Activated CD4-positive, alpha-beta memory T cell treated with anti-CD3 and anti-CD28 coated beads for 36 hours (primary cell): ENCODE data around the gene ANKRD44. TPM values are rescaled to one million over a fixed set of nuclear protein-coding genes. Genes with fewer than 3 reads are reported as not detected.

Experiments
- CTCF ChIA-PET: fragments of 350-600 bp; sonication (Branson Sonifier 250); formaldehyde crosslinking; loops from one replicate; lab custom pipeline; 2021; ENCODE audit warnings: antibody characterized with exemption, inconsistent platforms; lab: Charles Lee
- POLR2A ChIA-PET: fragments of 350-600 bp; sonication (Branson Sonifier 250); formaldehyde crosslinking; loops from one replicate; lab custom pipeline; 2021; ENCODE audit warnings: antibody characterized with exemption; lab: Charles Lee
- DNase-seq: peaks from one replicate; pipeline ENCODE4 v3.0.0-alpha.2; 2020
- H3K27ac Mint-ChIP-seq: one replicate; pipeline ENCODE4 v1.8.0; 2021; ENCODE audit warnings: mixed read lengths
- H3K27me3 Mint-ChIP-seq: one replicate; pipeline ENCODE4 v1.8.0; 2021; ENCODE audit warnings: mixed read lengths
- H3K36me3 Mint-ChIP-seq: one replicate; pipeline ENCODE4 v1.8.0; 2021; ENCODE audit warnings: mixed read lengths
- H3K4me1 Mint-ChIP-seq: one replicate; pipeline ENCODE4 v1.8.0; 2021; ENCODE audit warnings: low read depth, mixed read lengths
- H3K4me3 Mint-ChIP-seq: one replicate; pipeline ENCODE4 v1.8.0; 2021; ENCODE audit warnings: mild to moderate bottlenecking, mixed read lengths
- H3K9me3 Mint-ChIP-seq: one replicate; pipeline ENCODE4 v1.8.0; 2021; ENCODE audit warnings: mixed read lengths
- intact Hi-C: fragments of 100-400 bp; cut with micrococcal nuclease; formaldehyde crosslinking; loops from one replicate; pipeline ENCODE4 v1.15.1; 2023
- total RNA-seq, 2 experiments: library from RNA; stranded (reverse); gene quantifications; one replicate each; pipeline ENCODE4 v1.2.3, GENCODE V29; 2021

ANKRD44 gene
- total RNA-seq, 2 experiments from 2014 or later: 123 to 125 TPM

DNA sequence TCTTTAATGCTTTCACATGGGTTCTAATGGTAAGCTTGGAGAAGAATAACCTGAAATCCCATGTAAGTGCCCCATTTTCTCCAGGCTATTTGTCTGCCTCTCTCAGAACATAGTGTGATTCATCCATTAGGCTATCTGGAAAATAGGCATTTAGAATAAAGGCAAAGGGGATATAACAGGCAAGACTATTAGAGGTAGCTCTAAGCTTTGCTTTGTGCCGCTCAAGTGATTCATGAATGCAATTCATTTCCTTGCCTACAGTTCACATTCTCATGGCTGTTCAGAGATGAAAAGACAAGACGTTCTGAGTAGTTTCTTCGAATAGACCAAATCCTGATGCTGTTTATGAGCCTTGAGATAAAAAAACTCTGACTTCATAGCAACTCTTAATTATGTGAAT lies 101.7 kb downstream of the ANKRD44 start:
- CTCF ChIA-PET: interaction anchor here (0.8 to 4.2 kb wide), 5 partner anchors 10 to 103 kb away, joined by 3 to 29 read pairs (median 11); no protein-coding TSS in a partner anchor
- Mint-ChIP-seq H3K36me3 (peaks cover 7% of the 10 kb centered on the region), H3K9me3 (no peaks in the 10 kb centered on the region), H3K27me3 (no peaks in the 10 kb centered on the region), H3K4me3 (peak overlapping the region; percentile 58), H3K27ac (peak overlapping the region; percentile 94), H3K4me1 (peaks cover 94% of the 10 kb centered on the region)
- POLR2A ChIA-PET: interaction anchor here (0.8 to 5.3 kb wide), 7 partner anchors 11 to 119 kb away, joined by 3 to 33 read pairs (median 5); partner anchors contain the start of gene ANKRD44
- no peak for DNase-seq
- intact Hi-C loops: loop anchor here (1.0 to 10.0 kb wide), 8 partner anchors 8 to 1674 kb away; partner anchors contain the start of genes MARS2 and PGAP1

DNA sequence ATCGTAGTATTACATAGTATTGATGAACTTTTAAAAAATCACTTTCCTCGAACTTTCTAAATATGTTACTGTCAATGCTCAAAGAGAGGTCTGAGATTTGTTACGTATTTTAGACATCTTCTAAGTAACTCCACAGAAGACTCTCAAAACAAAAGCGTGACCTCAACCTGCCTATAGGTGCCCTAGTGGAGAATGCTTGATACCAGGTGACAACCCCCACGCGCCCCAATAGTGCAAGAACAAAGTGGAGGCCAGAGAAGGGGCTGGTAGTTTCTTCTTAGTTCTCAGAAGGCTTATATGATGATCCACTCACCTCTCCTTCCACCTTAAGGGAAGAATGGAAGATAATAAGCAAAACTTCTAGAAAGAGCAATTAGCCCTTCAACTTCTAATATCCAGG lies 102.6 kb downstream of the ANKRD44 start:
- CTCF ChIA-PET: interaction anchor here (1.2 to 4.2 kb wide), 5 partner anchors 10 to 101 kb away, joined by 3 to 29 read pairs (median 11); no protein-coding TSS in a partner anchor
- Mint-ChIP-seq H3K9me3 (no peaks in the 10 kb centered on the region), H3K27ac (peak overlapping the region; percentile 94), H3K4me3 (peak overlapping the region; percentile 38), H3K36me3 (peaks cover 15% of the 10 kb centered on the region), H3K27me3 (no peaks in the 10 kb centered on the region), H3K4me1 (peaks cover 94% of the 10 kb centered on the region)
- POLR2A ChIA-PET: interaction anchor here (1.1 to 5.3 kb wide), 6 partner anchors 10 to 120 kb away, joined by 3 to 33 read pairs (median 5); partner anchors contain the start of gene ANKRD44
- DNase-seq: peak; percentile 48
- intact Hi-C loops: loop anchor here (5.0 to 10.0 kb wide), 4 partner anchors 224 to 1673 kb away; partner anchors contain the start of genes MARS2 and PGAP1

DNA sequence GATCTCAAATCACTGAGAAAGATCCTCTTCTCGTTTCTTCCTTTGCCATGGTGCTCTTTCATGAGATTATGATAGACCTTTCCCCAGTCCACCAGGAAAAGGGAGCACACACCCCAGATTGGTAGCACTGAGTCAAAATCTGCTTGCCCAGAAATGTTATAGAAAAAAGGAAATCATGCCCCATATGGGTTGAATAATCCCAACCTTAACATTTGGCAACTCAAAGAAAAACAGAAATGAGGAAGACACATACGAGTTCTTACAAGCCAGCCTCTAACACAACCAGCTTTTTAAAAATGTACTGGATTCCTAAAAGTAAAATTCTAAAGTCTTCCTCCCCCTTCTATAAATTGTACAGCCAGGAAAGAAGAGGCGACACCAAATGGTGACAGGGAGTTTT lies 103.0 kb downstream of the ANKRD44 start:
- CTCF ChIA-PET: interaction anchor here (1.2 to 4.2 kb wide), 3 partner anchors 9 to 101 kb away, joined by 3 to 29 read pairs (median 11); no protein-coding TSS in a partner anchor
- H3K9me3 Mint-ChIP-seq: no peaks in the 10 kb centered on the region
- H3K4me3 Mint-ChIP-seq: peak overlapping the region; percentile 38
- H3K4me1 Mint-ChIP-seq: peaks cover 92% of the 10 kb centered on the region
- POLR2A ChIA-PET: interaction anchor here (1.7 to 5.3 kb wide), 3 partner anchors 9 to 97 kb away, joined by 4 to 33 read pairs (median 5); no protein-coding TSS in a partner anchor
- intact Hi-C loops: loop anchor here (5.0 to 10.0 kb wide), 4 partner anchors 225 to 1673 kb away; partner anchors contain the start of genes MARS2 and PGAP1
- DNase-seq: no peak
- H3K27ac Mint-ChIP-seq: peak overlapping the region; percentile 94
- H3K36me3 Mint-ChIP-seq: peaks cover 19% of the 10 kb centered on the region
- no peaks in the 10 kb centered on the region for H3K27me3 Mint-ChIP-seq

DNA sequence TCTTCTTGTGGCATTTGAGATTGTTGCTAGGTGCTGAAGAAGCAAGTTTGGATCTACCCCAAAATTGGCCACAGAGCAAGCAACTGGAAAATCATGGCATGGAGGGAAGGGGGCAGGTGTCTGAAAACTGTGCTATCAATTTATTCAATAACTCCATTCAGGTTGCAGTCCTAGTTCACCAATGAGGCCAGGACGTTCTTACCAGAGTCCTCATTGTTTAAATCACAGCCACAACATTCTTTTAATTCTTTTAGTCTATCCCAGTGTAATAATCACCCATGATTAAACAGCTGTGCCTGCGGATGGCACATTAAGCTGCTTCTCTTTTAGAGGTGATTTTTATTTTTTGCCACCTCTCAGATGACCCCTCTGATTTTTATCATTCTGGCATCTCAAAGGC lies 103.5 kb downstream of the ANKRD44 start:
- intact Hi-C loops: loop anchor here (5.0 to 10.0 kb wide), 4 partner anchors 225 to 1672 kb away; partner anchors contain the start of genes MARS2 and PGAP1
- Mint-ChIP-seq H3K9me3 (no peaks in the 10 kb centered on the region), H3K4me1 (peaks cover 91% of the 10 kb centered on the region), H3K36me3 (peaks cover 22% of the 10 kb centered on the region), H3K4me3 (peak overlapping the region; percentile 38), H3K27ac (peak overlapping the region; percentile 94), H3K27me3 (no peaks in the 10 kb centered on the region)
- CTCF ChIA-PET: interaction anchor here (1.2 to 4.2 kb wide), 5 partner anchors 9 to 101 kb away, joined by 3 to 29 read pairs (median 11); no protein-coding TSS in a partner anchor
- POLR2A ChIA-PET: interaction anchor here (1.0 to 5.3 kb wide), 3 partner anchors 9 to 98 kb away, joined by 3 to 33 read pairs (median 5); no protein-coding TSS in a partner anchor
- DNase-seq: no peak

DNA sequence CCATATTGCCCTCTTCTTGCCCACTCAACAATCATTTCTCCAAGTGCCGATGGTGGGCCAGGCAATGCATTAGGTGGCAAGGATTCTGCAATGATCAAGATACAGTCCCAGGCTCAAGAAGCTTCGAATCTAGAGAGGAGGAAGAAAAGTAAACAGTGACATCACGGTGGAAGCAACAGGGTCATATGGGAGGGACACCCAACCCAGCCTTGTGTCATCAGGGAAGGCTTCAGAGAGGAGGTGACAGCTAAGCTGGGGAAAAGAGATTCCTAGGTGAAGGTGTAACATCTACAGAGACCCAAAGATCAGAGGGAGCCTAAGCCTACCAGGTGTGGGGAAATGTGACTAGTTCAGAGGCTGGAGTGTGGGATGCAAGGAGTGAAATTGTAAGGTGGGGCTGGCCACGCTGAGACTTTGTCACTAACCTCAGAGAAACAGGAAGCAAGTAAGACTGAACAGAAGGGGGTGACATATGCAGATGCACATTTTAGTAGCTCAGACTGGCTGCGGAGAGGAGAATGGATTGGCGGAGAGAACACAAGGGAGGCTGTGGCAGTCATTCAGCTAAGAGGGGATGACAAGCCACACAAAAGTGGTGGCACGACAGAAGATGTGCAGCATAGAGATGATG lies 104.9 kb downstream of the ANKRD44 start:
- CTCF ChIA-PET: interaction anchor here (0.5 to 3.0 kb wide), 17 partner anchors 14 to 137 kb away, joined by 3 to 15 read pairs (median 3); no protein-coding TSS in a partner anchor

DNA sequence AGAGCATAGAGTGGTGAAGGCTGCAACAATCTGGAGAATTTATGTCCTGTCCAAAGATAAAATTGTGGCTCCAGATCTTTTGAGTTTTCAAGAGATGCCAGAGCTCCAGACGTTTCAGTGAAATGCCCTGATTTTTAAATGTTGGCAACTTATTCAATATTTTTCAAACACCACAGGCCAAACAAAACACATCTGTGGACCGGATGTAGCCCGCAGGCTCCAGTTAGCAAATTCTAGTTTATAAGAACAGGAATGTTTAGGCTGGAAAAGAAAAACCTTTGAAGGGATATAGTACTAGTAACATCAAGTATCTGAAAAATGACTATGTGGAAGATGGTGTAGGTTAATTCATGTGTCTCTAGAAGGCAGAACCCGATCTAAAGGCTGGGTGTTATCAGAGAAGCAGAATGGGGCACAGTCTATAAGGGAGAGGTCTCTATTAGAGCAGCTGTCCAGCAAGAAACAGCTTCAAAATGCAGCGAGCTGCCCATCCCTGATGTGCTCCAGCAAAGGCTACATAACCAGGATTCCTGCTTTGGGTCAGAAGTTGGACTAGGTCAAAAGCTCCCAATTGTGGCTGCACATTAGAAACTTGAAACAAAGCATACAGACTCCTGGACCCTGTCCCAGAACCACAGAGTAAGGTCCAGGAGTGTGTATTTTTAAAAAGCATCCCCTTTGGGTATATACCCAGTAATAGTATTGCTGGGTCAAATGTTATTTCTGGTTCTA lies 105.9 kb downstream of the ANKRD44 start:
- DNase-seq: no peak
- peaks cover 90% of the 10 kb centered on the region for H3K4me1 Mint-ChIP-seq
- intact Hi-C loops: loop anchor here (5.0 to 10.0 kb wide), 4 partner anchors 228 to 1670 kb away; partner anchors contain the start of genes MARS2 and PGAP1
- H3K9me3 Mint-ChIP-seq: no peaks in the 10 kb centered on the region
- no peak overlapping the region for H3K4me3 Mint-ChIP-seq
- ChIA-PET CTCF (interaction anchor here (1.0 to 3.0 kb wide), 6 partner anchors 13 to 106 kb away, joined by 3 to 15 read pairs (median 5); no protein-coding TSS in a partner anchor), POLR2A (interaction anchor here (0.9 to 2.0 kb wide), 9 partner anchors 9 to 107 kb away, joined by 3 to 9 read pairs (median 4); partner anchors contain the start of gene ANKRD44)
- H3K27ac Mint-ChIP-seq: peak overlapping the region; percentile 94
- H3K36me3 Mint-ChIP-seq: peaks cover 26% of the 10 kb centered on the region
- H3K27me3 Mint-ChIP-seq: no peaks in the 10 kb centered on the region

More for the DNA sequence above, 104.9 kb downstream of the ANKRD44 start:
- DNase-seq: peak; percentile 86
- H3K36me3 Mint-ChIP-seq: peaks cover 26% of the 10 kb centered on the region
- intact Hi-C loops: loop anchor here (5.0 to 10.0 kb wide), 4 partner anchors 227 to 1671 kb away; partner anchors contain the start of genes MARS2 and PGAP1
- H3K4me1 Mint-ChIP-seq: peaks cover 90% of the 10 kb centered on the region
- no peaks in the 10 kb centered on the region for H3K9me3 Mint-ChIP-seq
- H3K4me3 Mint-ChIP-seq: peak overlapping the region; percentile 48
- H3K27me3 Mint-ChIP-seq: no peaks in the 10 kb centered on the region
- POLR2A ChIA-PET: interaction anchor here (0.7 to 5.3 kb wide), 9 partner anchors 8 to 106 kb away, joined by 3 to 33 read pairs (median 4); partner anchors contain the start of gene ANKRD44
- H3K27ac Mint-ChIP-seq: peak overlapping the region; percentile 94

DNA sequence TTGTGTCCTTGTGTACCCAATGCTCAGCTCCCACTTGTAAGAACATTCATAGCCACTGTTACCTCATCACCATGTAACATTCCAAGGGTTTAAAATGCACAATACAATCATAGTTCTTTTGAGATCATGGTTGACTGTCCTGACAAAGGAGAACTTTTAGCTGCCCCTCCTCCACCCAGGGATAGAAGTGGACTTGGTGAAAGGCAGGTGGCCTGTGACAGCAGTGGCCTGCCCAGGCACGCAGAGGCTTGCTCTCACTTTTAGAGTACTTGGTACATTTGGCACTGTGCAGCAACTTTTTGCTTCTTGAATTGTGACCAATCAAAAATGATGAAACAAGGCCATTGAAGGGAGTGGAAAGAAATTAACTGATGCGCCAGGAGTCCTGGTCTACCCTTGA lies 108.7 kb downstream of the ANKRD44 start:
- ChIA-PET POLR2A (interaction anchor here (0.5 to 1.6 kb wide), 2 partner anchors 36 to 1702 kb away, joined by 3 read pairs; no protein-coding TSS in a partner anchor), CTCF (interaction anchor here (1.2 kb wide), 2 partner anchors 10 to 47 kb away, joined by 3 read pairs; no protein-coding TSS in a partner anchor)
- DNase-seq: no peak
- no peak overlapping the region for H3K4me3 Mint-ChIP-seq
- intact Hi-C loops: loop anchor here (10.0 kb wide), 2 partner anchors 503 to 1667 kb away; partner anchors contain the start of gene MARS2
- no peaks in the 10 kb centered on the region for H3K27me3 Mint-ChIP-seq
- H3K9me3 Mint-ChIP-seq: no peaks in the 10 kb centered on the region
- H3K27ac Mint-ChIP-seq: peak overlapping the region; percentile 59
- peaks cover 36% of the 10 kb centered on the region for H3K36me3 Mint-ChIP-seq
- peaks cover 89% of the 10 kb centered on the region for H3K4me1 Mint-ChIP-seq

DNA sequence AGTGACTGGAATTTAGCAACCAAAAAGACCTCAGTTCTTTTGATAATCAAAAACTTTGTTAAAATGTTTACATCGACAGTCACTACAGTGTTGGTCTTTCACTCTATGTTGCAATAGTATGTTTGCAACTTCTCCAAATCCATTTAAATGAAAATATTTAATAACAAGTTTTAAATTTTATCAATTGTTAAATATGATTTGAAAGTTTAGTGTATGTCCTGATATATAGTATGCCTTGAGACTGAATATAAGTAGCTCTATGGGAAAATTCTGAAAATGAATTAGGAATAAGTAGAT lies 109.9 kb downstream of the ANKRD44 start:
- no peak overlapping the region for H3K4me3 Mint-ChIP-seq
- DNase-seq: no peak

DNA sequence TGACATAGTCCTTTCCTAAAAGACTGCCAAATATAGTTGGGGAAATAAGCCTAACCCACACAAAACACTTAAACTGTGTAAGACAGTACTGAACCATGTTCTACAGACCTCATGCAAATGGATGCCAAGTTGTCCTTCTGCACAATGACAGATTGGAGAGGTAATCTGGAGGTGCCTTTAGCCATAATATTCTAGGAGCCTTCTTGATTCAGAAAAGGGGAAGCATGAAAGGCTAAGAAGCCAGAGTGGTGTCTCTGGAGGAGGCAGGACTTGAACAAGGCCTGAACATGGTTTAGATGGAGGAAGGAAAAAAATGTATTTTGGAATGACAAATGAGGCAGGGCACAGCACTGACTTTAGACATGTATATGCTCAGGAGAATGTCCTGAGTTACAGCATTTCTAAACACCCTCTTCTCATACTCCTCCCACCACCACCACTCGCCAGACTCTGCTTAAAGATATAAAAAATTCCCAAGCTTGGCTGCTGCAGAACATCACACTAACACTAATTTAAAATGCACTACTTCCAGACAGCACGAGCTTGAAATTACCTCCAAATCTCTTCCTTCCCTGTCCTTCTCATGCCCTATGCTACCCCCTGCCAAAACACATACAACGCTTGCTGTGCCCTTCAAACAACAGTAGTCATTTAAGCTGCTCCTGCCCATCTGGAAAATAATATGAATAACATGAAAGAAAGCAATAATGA lies 110.4 kb downstream of the ANKRD44 start:
- Mint-ChIP-seq H3K36me3 (peaks cover 30% of the 10 kb centered on the region), H3K4me3 (no peak overlapping the region), H3K27me3 (no peaks in the 10 kb centered on the region), H3K27ac (peak overlapping the region; percentile 75), H3K4me1 (peaks cover 89% of the 10 kb centered on the region), H3K9me3 (no peaks in the 10 kb centered on the region)
- intact Hi-C loops: loop anchor here (10.0 kb wide), 2 partner anchors 505 to 1665 kb away; partner anchors contain the start of gene MARS2
- CTCF ChIA-PET: interaction anchor here (0.6 to 4.6 kb wide), 6 partner anchors 8 to 132 kb away, joined by 3 to 29 read pairs (median 5); no protein-coding TSS in a partner anchor
- no peak for DNase-seq
- POLR2A ChIA-PET: interaction anchor here (0.6 to 1.3 kb wide), 2 partner anchors 40 to 55 kb away, joined by 3 to 4 read pairs; no protein-coding TSS in a partner anchor

More for the DNA sequence above, 109.9 kb downstream of the ANKRD44 start:
- Mint-ChIP-seq H3K9me3 (no peaks in the 10 kb centered on the region), H3K4me1 (peaks cover 89% of the 10 kb centered on the region), H3K27ac (peak overlapping the region; percentile 75), H3K27me3 (no peaks in the 10 kb centered on the region), H3K36me3 (peaks cover 35% of the 10 kb centered on the region)
- CTCF ChIA-PET: interaction anchor here (0.6 to 4.6 kb wide), 5 partner anchors 32 to 131 kb away, joined by 3 to 27 read pairs (median 3); no protein-coding TSS in a partner anchor
- POLR2A ChIA-PET: interaction anchor here (0.6 to 1.6 kb wide), 3 partner anchors 37 to 54 kb away, joined by 3 to 4 read pairs (median 3); no protein-coding TSS in a partner anchor
- intact Hi-C loops: loop anchor here (10.0 kb wide), 2 partner anchors 504 to 1666 kb away; partner anchors contain the start of gene MARS2

DNA sequence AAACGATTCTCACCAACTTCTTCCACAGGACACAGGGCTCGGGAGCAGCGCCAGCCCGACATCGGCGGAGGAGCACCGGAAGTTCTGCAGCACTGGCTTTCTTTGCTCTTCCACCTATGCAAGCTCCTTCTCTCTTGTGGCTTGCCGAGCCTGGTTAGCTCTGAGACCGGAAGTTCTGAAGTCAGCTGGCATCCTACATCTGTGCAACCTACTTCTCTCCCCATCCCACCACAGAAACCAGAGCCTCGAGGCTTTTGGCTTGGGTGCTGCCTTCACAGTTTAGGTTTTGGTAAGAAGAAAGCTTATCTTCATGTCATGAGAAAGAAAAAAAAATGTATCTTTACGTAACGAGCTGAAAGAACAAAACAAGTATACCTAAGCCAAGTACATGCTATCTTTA lies 111.7 kb downstream of the ANKRD44 start:
- H3K36me3 Mint-ChIP-seq: peaks cover 29% of the 10 kb centered on the region
- no peaks in the 10 kb centered on the region for H3K9me3 Mint-ChIP-seq
- POLR2A ChIA-PET: interaction anchor here (0.7 to 2.9 kb wide), 13 partner anchors 10 to 236 kb away, joined by 3 to 33 read pairs (median 4); partner anchors contain the start of genes ANKRD44 and SF3B1

More for the DNA sequence above, 111.7 kb downstream of the ANKRD44 start:
- DNase-seq: peak; percentile 95
- Mint-ChIP-seq H3K4me3 (peak overlapping the region; percentile 80), H3K27me3 (no peaks in the 10 kb centered on the region), H3K4me1 (peaks cover 90% of the 10 kb centered on the region), H3K27ac (peak overlapping the region; percentile 93)
- CTCF ChIA-PET: interaction anchor here (1.0 to 4.6 kb wide), 10 partner anchors 10 to 113 kb away, joined by 3 to 29 read pairs (median 6); no protein-coding TSS in a partner anchor
- intact Hi-C loops: loop anchor here (1.0 to 5.0 kb wide), 6 partner anchors 10 to 303 kb away; partner anchors contain the start of gene HSPE1
